ENCODE data around the gene IMPA2.

GRCh38 chr18:11977153-11977466, 4.2 kb upstream of the IMPA2 start:
- TF ChIP-seq CTCF (IDR thresholded peaks at IDR 0.05) (no peak), EZH2phosphoT487 (IDR thresholded peaks at IDR 0.05) (no peak), EZH2 (IDR thresholded peaks at IDR 0.05) (no peak)

Measured in neural progenitor cell (in vitro differentiated cells).